HG03097 (cell line): ENCODE data around the gene DHRS7C.

ENCODE experiments used
- ATAC-seq: cut with Tn5 transposase; IDR thresholded peaks from one replicate; pipeline ENCODE4 v1.9.1; 2021; ENCODE audit not compliant: unreplicated experiment, low FRiP score

The DHRS7C gene

DNA sequence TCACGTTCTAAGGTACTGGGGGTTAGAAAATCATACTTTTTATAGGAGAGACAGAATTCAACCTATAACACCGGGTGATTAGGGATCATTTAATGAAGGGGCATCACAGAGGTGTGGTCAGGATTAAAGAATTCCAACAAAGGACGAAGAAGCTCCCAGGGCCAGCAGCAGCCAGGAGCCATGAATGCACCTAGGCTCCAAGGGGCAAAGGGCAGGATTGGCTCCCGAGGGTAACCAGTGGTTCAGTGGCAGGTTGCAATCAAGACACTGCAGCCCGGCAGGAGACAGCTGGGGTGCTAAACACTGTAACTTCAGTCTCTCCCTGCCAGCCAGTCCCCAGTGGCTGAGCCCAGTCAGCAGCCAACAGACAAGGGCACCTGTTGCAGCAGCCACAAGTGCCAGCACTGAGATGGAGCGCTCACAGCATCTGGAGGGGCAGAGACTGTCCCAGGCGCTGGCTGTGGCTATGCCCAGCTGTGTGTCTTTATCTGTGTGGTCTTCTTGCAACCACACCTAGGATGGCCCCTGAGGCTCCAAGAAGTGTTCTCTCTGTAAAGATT is 23.9 kb downstream of the DHRS7C start:
- ATAC-seq = no peak

DNA sequence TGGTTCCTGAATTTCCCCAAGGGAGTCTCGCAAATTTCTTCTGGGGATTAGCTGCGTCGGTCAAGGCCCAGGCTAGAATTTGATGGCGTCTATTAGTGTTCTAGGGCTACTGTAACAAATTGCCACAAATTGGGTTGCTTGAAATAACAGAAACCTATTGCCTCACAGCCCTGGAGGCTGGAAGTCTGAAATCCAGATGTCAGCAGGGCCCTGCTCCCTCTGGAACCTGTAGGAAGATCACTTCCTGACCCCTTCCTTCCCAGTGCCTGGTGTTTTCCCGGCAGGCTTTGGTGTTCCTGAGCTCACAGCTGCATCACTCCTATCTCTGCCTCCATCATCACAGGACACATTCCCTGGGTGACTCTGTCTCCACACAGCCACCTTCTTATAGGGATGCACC is 24.4 kb downstream of the DHRS7C start:
- ATAC-seq = no peak

DNA sequence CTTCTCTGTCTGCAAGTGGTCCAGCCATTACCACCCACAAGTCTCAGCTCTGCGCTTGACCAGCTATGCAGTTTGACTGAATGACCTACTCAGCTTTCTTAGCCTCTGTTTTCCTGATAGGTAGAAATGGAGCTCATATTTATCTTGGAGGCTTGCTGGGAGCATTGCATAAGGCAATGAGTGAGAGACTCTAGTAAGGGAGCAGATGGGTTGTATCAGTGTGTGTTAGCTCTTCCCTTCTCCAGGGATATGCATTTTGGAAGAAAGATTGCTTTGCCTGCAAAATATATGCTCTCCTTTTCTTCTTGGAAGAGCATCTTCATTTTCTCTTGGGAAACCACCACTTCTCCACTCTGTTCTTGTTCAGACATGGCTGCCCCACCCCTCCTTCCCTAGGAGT is 26.1 kb downstream of the DHRS7C start:
- ATAC-seq = no peak

DNA sequence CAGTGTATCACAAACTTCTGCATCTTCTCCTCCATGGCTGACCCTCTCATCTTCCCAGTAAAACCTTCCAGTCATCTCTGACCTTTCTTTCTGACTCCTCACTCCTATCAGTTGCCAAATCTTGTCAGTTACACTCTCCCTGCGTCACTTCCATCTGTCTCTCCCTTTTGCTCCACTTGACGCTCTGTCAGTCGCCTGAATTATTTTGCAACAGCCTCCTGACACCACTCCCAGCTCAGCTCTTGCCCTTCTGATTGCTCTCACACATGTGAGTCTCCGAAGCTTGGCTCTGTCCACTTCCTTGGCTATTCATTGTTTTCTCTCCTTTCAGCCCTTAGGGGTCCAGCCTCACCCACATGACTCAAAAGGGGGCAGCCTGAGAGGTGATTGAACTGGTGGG is 27.7 kb downstream of the DHRS7C start:
- no peak for ATAC-seq

DNA sequence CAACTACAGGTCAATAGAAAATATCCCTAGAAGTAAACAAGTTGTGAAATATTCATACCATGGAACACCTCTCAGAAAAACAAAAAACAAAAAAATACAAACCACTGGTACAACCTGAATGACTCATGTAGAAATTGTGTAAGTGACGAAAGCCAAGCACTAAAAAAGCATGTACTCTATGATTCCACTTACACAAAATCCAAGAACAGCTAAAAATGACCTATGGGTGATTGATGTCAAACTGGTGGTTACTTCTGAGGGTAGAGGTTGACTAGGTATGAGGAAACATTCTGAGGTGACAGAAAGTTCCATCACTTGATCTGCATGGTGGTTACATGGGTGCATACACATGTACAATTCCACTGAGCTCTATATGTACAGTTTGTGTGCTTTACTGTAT is 31.1 kb downstream of the DHRS7C start:
- ATAC-seq = no peak

DNA sequence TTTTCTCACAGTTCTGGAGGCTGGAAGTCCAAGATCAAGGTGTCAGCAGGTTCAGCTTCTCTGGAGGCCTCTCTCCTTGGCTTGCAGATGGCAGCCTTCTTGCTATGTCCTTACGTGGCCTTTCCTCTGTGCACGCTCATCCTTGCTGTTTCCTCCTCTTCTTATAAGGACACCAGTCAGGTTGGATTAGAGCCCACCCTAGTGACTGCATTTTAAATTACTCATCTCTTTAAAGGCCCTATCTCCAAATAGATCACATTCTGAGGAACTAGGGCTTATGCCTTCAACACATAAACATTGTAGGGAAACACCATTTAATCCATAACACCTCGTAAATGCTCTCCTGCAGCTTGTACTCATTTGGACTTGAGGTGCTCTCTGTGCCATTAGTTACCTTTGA is 36.3 kb downstream of the DHRS7C start:
- no peak for ATAC-seq

DNA sequence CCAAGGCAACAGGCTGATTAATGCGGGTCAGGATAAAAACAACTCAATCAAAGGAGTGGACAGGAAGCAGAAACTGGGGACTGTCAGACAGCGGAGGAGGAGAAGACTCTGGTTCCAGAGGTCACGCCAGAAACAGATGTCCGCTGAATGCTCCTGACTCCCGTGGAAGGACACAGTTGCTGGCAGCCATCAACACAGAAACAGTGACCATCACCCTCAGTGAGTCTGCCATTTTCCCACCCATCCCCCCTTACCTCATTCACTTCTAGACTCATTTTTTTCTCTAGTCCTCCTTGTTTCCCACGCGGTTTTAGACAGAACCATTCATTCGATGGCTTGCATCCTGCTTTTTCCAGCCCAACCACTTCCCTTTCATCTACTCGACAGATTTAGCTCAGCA is 40.9 kb downstream of the DHRS7C start:
- no peak for ATAC-seq

DNA sequence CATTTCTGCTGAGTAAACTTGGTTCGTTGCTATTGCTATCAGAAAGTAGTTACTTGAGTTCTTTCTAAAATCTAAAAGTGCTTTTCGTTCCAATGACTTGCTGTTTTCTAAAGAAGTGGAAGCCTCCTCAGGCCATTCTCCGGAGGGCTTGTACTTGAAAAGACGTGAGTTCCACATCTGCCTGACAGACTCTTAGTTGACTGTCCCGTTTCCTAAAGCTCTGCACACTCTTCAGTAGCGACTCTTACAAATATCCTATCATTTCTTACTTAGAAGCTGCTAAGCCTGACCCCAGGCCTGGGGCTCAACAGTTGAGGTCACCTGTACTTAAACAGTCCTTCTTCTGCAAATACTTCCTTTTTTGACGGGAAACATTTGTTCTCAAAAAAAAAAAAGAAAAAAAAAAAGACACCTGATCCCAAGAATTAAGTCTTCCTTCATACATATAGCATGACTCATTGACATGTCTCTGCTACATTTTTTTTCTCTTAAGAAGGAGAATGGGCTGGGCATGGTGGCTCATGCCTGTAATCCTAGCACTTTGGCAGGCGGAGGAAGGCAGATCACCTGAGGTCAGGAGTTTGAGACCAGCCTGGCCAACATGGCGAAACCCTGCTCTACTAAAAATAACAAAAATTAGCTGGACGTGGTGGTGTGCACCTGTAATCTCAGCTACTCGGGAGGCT is 61.5 kb downstream of the DHRS7C start:
- ATAC-seq = no peak

DNA sequence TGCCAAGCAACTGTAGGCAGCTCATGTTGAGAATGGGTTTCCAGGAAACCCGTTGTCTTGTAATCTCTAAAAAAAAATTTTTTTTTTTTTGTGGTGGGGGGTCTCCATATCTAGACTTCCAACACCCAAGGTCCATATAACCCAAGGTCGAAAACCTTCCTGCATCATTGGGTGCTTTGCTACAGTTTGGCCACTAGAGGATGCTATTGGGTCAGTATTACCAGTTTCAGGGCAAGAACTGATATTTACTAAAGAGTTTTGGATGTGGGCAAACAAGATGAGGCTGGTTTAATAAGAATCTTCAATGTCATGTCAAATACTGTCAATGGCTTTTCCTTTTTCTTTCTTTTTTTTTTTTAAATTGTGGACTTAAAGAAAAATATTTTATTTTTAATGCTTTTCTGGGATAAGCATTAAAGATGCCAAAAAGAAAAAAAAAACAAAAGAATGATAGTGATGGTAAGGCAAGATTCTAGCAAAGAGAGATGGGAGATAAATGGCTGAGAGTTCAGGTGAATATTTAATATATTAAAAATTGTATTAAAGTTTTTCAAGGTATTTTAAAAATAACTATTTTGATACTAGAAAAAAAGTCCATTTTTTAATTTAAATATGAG is 62.2 kb downstream of the DHRS7C start:
- ATAC-seq = no peak

DNA sequence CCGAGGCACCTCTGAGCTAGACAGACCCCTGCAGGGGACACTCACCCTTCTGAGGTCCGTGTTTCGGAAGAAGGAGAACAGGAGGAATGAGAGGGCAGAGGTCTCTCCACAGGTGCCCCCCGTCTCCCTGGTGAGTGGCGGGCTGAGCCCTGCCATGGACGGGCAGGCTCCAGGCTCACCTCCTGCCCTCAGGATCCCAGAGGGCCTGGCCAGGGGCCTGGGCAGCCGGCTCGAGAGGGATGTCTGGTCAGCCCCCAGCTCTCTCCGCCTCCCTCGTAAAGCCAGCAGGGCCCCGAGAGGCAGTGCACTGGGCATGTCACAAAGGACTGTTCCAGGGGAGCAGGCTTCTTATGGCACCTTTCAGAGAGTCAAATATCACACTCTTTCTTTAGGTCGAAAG is 62.8 kb downstream of the DHRS7C start:
- no peak for ATAC-seq

DNA sequence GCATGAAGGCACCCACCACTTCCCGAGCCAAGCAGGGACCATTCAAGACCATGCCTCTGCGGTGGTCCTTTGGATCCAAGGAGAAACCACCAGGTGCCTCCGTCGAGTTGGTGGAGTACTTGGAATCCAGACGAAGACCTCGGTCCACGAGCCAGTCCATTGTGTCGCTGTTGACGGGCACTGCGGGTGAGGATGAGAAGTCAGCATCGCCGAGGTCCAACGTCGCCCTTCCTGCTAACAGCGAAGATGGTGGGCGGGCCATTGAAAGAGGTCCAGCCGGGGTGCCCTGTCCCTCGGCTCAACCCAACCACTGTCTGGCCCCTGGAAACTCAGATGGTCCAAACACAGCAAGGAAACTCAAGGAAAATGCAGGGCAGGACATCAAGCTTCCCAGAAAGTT is 63.4 kb downstream of the DHRS7C start:
- no peak for ATAC-seq

DNA sequence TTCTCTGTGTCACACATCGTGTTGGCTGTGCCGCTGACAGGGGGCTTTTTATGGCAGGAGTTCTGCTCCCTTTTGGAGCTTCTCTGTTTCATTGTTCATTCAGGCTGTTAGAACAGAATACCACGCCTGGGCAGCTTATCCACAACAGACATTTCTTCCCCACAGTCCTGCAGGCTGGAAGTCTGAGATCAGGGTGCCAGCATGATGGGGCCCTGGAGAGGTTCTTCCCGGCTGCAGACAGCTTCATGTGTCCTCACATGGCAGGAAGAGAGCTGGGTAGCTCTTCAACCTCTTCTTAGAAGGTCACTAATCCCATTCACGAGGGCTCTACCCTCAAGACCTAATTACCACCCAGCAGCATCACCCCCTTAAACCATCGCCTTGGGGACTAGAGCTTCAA is 65.1 kb downstream of the DHRS7C start:
- ATAC-seq = no peak

DNA sequence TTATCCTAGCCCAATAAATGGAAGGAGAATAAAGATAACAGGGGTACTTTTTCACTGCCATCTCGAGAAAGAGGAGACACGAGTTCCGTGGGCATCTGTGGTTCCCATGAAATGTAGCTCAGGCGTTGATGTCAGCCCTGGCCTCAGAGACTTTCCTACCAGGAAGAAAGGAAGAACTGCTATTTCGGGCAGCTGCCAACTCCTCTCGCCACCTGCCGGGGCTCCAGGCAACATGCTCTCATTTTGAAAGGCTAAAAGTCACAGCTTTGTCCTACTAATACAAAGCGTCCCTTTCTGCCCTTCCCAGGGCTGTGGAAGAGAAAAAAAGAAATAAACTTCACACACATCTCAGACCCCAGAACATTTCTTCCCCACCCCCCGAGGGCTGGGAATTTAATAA is 65.8 kb downstream of the DHRS7C start:
- no peak for ATAC-seq
